DOHH2 (cell line): Measurements from ENCODE around the gene RUNX2.

Experiments
- EZH2phosphoT487 ChIP-seq: fragments of 200-600 bp; sonication (generic); IDR thresholded peaks from 2 replicates; pipeline ENCODE4 v1.6.1; 2017; ENCODE audit warnings: borderline replicate concordance, mild to moderate bottlenecking, antibody characterized with exemption, low read length, moderate library complexity, mixed read lengths
- TF ChIP-seq, protein P1 (sequence below): fragments of 200-600 bp; sonication (generic); IDR thresholded peaks from one replicate; pipeline ENCODE4 v1.5.1; 2014; ENCODE audit warnings: antibody characterized with exemption, mild to moderate bottlenecking, low read depth, low read length; ENCODE audit not compliant: poor library complexity, severe bottlenecking

DNA sequence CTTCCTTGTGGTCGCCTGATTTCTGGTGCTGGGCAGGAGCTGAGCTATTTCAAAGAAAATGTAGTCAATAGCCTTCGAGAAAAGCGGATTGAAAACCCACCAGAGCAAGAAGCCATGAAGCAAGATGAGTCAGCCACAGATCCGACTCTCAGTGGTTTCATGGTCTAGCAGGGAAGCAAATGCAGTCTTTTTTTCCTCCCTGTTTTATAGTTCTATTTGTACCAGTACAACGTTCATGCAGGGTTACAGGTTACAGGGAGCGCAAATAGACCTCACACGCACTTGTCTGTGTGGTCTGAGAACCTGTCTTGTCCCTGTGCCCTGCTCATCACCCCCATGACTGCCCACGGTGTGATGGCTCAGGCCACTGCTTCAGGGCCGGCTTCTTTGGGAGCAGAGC is 359.4 kb downstream of the RUNX2 start:
- TF ChIP-seq, protein P1, sequence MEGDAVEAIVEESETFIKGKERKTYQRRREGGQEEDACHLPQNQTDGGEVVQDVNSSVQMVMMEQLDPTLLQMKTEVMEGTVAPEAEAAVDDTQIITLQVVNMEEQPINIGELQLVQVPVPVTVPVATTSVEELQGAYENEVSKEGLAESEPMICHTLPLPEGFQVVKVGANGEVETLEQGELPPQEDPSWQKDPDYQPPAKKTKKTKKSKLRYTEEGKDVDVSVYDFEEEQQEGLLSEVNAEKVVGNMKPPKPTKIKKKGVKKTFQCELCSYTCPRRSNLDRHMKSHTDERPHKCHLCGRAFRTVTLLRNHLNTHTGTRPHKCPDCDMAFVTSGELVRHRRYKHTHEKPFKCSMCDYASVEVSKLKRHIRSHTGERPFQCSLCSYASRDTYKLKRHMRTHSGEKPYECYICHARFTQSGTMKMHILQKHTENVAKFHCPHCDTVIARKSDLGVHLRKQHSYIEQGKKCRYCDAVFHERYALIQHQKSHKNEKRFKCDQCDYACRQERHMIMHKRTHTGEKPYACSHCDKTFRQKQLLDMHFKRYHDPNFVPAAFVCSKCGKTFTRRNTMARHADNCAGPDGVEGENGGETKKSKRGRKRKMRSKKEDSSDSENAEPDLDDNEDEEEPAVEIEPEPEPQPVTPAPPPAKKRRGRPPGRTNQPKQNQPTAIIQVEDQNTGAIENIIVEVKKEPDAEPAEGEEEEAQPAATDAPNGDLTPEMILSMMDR: no peak
- TF ChIP-seq EZH2phosphoT487: no peak
